KMS-11 (cell line): ENCODE results near the gene WIPF1.
A peak's percentile ranks its signal among the peaks of the same experiment; 100 is the strongest.

Experiments
- H2AFZ ChIP-seq: fragments of 200-600 bp; sonication (generic); 2 replicates; pipeline ENCODE4 v1.6.1; 2016; ENCODE audit warnings: antibody characterized with exemption, mixed run types, low read depth
- H3K27ac ChIP-seq: fragments of 200-600 bp; sonication (generic); 2 replicates; pipeline ENCODE4 v1.6.1; 2016; ENCODE audit warnings: mild to moderate bottlenecking, mixed run types
- H3K27me3 ChIP-seq: fragments of 200-600 bp; sonication (generic); 2 replicates; pipeline ENCODE4 v1.6.1; 2017; ENCODE audit warnings: mild to moderate bottlenecking, low read depth, mixed run types, moderate library complexity; ENCODE audit not compliant: insufficient read depth
- H3K36me3 ChIP-seq: fragments of 200-600 bp; sonication (generic); 2 replicates; pipeline ENCODE4 v1.6.1; 2017; ENCODE audit warnings: mild to moderate bottlenecking, mixed run types; ENCODE audit not compliant: insufficient read depth
- H3K4me1 ChIP-seq: fragments of 200-600 bp; sonication (generic); 2 replicates; pipeline ENCODE4 v1.6.1; 2016; ENCODE audit warnings: mild to moderate bottlenecking, low read depth, mixed run types; ENCODE audit not compliant: poor library complexity, severe bottlenecking
- H3K4me2 ChIP-seq: fragments of 200-600 bp; sonication (generic); 2 replicates; pipeline ENCODE4 v1.7.0; 2016; ENCODE audit warnings: mild to moderate bottlenecking, mixed run types
- H3K4me3 ChIP-seq: fragments of 200-600 bp; sonication (generic); IDR thresholded peaks from 2 replicates; pipeline ENCODE4 v1.6.1; 2017; ENCODE audit warnings: low read depth, low read length, mixed read lengths; ENCODE audit not compliant: insufficient read depth
- H3K79me2 ChIP-seq: fragments of 200-600 bp; sonication (generic); 2 replicates; pipeline ENCODE4 v1.6.1; 2016; ENCODE audit warnings: low read depth, mixed run types; ENCODE audit not compliant: insufficient read depth
- H3K9ac ChIP-seq: fragments of 200-600 bp; sonication (generic); 2 replicates; pipeline ENCODE4 v1.6.1; 2016; ENCODE audit warnings: mild to moderate bottlenecking, mixed run types
- H4K20me1 ChIP-seq: fragments of 200-600 bp; sonication (generic); 2 replicates; pipeline ENCODE4 v1.6.1; 2016; ENCODE audit warnings: mild to moderate bottlenecking, mixed run types; ENCODE audit not compliant: insufficient read depth
- CTCF ChIP-seq: fragments of 200-600 bp; sonication (generic); conservative IDR thresholded peaks from 2 replicates; pipeline ENCODE4 v1.6.1; 2017; ENCODE audit warnings: low read depth, mild to moderate bottlenecking, antibody characterized with exemption, low read length, moderate library complexity, mixed read lengths

The WIPF1 gene

DNA sequence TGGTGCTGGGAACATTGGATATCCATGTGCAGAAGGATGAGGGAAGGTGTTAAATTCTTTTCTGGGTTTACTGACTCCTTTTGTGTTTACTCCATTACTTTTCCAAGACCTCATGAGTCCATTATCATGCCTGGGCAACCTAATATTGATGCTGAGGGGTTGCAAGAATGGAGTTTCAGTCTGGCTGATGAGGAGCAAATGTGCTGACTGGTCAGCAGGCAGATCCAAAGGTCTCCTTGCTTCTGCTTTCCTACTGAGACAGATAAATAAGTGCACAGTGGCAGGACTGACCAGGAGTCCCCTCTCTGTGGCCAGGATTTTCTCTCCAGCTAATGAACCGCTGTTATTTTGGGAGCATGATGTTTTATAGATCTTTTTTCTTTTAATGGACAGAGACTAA lies 43.6 kb upstream of the WIPF1 start:
- Histone ChIP-seq H3K4me1 (peaks cover 3% of the 10 kb centered on the region), H3K4me3 (no peak overlapping the region), H3K79me2 (no peaks in the 10 kb centered on the region), H3K4me2 (no peak overlapping the region), H3K9ac (no peak overlapping the region), H3K36me3 (no peaks in the 10 kb centered on the region), H3K27ac (no peak overlapping the region), H4K20me1 (no peaks in the 10 kb centered on the region), H3K27me3 (no peaks in the 10 kb centered on the region), H2AFZ (no peak overlapping the region)
- no peak for TF ChIP-seq CTCF

- Histone ChIP-seq H3K4me1 (peaks cover 36% of the 10 kb centered on the region), H3K9ac (no peak overlapping the region), H3K27ac (no peak overlapping the region), H3K27me3 (no peaks in the 10 kb centered on the region), H3K4me2 (no peak overlapping the region), H3K4me3 (no peak overlapping the region), H3K36me3 (no peaks in the 10 kb centered on the region), H4K20me1 (no peaks in the 10 kb centered on the region), H2AFZ (no peak overlapping the region), H3K79me2 (peaks cover 12% of the 10 kb centered on the region; the same call in 1 of the 2 replicates)
- TF ChIP-seq CTCF, result no peak
Observed at GRCh38 chr2:174636987-174637386, 39.4 kb upstream of the WIPF1 start.

DNA sequence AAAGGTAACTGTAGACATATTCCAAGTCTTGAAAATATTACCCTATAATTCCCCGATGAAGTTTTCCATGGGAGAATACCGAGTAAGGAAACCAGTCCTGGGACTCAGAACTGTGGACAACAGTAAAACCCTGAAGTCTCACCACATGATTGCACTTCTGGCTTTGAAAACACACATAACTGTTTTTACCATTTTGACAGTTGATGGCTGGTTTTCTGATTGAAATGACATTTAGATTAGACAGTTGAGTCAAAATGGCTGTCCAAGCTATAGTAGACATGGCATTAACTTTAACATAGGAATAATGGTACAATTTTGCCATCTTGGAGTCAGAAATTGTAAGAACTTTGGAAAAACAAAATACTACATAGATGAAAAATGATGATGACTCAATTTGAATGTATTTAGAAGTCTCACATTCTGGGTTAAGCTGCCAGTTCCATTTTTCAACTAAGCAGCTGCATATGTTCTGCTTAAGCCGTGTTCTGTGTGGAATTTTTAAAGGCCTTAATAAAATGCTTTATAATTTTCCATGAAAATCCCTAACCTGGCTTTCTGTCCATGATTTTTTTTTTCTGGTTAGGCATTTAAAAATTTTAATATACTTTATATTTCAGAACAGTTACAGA lies 38.3 kb upstream of the WIPF1 start:
- Histone ChIP-seq H3K79me2 (peaks cover 17% of the 10 kb centered on the region; the same call in 1 of the 2 replicates), H3K36me3 (no peaks in the 10 kb centered on the region), H4K20me1 (no peaks in the 10 kb centered on the region), H3K4me1 (peaks cover 46% of the 10 kb centered on the region), H3K27me3 (no peaks in the 10 kb centered on the region), H2AFZ (no peak overlapping the region), H3K4me3 (no peak overlapping the region), H3K9ac (no peak overlapping the region), H3K27ac (no peak overlapping the region; the same call in 1 of the 2 replicates), H3K4me2 (peak overlapping the region; percentile 57; the same call in 1 of the 2 replicates)
- no peak for TF ChIP-seq CTCF

- TF ChIP-seq CTCF, result no peak; the same call in 1 of the 2 replicates
- Histone ChIP-seq H2AFZ (peak overlapping the region; percentile 61; the same call in 1 of the 2 replicates), H3K36me3 (no peaks in the 10 kb centered on the region), H3K4me3 (no peak overlapping the region), H3K27me3 (no peaks in the 10 kb centered on the region), H3K79me2 (peaks cover 17% of the 10 kb centered on the region; the same call in 1 of the 2 replicates), H3K9ac (peak overlapping the region; percentile 74; the same call in 1 of the 2 replicates), H3K4me1 (peaks cover 48% of the 10 kb centered on the region), H4K20me1 (no peaks in the 10 kb centered on the region), H3K4me2 (peak overlapping the region; percentile 57; the same call in 1 of the 2 replicates), H3K27ac (peak overlapping the region; percentile 74)
Observed at GRCh38 chr2:174635015-174635593, 37.5 kb upstream of the WIPF1 start.
